ENCODE results near the gene CAB39.
A peak's percentile ranks its signal among the peaks of the same experiment; 100 is the strongest.
"Not testable (repeated sequence)": the region's sequence is repeated elsewhere in the genome, so short reads cannot be mapped to it uniquely, and the experiment has no call there.

The CAB39 gene

DNA sequence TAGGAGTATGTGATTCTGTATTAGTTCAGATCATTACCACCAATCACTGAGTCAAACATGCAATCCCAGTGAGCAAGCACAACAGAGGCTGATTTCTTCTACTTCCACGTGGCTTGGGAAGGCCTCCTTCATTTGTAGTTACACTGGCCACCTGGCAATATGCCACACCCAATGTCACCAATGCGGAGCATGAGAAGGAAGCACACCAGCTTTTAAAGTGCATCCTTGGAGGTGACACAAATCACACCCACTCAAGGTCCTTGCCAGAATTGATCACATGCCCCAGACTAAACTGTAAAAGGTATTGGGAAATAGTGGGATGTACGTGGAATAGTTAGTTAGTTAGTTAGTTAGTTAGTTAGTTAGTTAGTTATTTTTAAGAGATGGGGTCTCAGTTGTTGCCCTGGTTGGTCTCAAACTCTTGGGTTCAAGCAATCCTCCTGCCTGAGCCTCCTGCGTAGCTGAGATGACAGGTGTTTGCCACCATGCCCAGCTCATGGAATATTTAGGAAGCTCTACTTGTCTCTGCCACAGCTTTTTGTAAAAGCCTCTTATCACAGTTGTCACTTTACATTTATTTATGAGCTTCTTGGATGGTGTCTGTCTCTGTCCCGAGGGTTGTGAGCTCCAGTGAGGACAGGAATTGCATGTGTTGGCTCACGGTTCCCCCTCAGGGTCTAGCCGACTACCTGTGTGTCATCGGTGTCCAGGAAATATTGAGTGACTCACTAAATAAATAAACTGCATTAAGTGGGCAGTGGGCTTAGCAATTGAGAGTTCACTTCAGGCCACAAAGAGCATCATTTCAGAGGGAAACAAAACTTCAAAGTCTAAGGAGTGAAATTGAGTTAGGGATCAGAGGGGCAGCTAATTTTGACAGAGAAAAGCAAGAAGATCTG is 28.1 kb upstream of the CAB39 start:
- DNase-seq: no peak

DNA sequence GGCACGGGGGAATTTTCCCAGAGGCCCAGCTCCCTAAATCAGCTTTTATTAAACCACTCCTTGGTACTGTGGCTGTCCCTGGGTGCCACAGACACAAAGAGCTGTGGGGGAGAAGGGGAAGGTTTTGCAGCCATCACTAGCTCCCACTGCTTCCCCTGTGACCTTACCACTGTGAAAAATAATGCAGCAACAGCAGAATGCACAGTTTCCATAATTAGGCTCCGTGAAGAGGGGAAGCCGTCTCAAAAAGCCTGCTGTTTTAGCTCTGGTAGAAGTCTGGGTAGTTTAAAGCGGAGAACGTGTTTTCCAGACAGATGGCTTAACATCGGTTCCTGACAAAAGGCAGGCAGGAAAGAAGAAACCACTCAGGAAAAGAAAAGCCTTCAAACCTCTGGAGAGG is 27.5 kb upstream of the CAB39 start:
- DNase-seq: no peak

DNA sequence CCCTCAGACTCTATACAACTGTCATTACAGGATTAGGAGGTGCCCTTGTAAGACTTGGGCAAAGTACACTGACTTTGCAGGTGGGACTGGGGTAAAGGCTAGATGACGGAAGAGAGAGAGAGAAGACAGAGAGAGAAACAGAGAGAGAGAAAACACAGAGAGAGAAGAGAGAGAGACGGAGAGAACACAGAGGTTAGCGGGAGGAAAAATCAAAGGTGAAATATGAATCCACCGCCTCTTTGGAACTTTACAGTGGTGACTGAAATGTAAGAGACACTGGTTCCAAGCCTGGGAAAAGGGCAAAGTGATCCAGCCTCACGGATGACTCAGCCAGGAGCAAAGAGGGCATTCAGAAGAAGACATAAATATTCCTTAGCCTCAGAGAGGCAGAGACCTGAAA is 25.1 kb upstream of the CAB39 start:
- peak in 1 of 2 experiments; percentile 12 for DNase-seq

DNA sequence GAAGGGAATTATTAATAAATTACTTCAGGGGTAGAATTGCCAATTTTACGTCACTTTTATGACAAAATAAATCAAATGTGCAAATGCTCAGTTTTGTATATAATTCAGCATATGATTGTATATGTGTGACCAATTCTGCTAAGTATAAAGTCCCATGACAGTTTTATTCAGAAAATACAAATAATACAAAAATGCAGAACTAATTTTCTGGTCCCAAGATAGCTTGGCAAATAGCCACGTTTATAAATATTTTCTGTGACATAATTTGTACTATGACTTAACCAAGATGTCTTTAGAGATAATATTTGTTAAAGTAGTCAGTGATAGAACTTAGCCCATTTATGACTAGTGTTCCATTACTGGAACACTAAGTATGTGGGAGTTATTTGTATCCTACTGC is 24.2 kb upstream of the CAB39 start:
- DNase-seq: no peak

DNA sequence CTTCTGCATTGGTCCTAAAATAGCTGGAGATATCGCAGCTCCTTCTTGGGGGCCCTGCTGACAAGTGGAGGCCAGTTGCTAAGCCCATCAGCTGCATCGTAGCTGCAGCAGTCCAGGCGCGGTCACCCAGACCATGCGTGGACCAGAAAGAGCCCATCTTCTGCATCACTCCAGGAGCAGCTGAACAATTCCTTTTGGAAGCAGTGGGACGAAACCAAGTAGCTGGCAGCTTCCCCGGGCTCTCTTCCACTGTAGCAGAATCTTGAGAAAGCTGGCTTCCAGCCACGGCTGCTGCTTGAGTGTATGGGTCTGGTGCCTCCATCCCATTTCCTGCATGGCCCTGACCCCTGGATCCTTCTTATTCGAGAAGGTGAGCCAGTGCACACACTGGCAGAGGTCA is 22.2 kb upstream of the CAB39 start:
- no peak for DNase-seq

DNA sequence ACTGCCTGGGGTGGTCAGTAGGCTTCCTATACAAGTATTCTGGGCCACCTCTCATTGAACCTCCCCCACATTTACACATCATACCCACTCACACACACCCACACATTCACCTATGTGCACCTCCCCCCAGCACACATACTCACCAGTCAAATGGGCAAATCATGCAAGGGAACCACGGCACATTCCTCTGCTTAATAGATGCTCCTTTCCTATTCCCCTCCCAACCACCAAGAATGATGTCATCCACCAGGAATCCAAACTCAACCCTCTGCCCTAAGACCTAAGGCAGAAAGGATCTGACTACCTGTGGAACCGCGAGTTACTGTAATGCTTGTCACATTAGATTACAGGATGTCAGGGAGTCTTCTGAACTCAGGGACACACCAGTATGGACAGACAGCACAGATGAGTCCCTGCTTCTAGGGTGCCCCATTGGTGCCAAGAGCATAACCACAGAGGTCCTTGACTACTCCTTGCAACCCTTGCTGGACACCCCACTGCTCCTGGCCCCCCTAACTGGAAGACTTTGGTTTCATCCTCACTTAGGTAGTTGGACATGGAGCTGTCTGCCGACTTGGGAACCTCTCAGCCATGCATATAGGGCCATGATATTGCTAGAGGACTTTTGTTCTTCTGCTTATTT is 21.5 kb upstream of the CAB39 start:
- DNase-seq: no peak

DNA sequence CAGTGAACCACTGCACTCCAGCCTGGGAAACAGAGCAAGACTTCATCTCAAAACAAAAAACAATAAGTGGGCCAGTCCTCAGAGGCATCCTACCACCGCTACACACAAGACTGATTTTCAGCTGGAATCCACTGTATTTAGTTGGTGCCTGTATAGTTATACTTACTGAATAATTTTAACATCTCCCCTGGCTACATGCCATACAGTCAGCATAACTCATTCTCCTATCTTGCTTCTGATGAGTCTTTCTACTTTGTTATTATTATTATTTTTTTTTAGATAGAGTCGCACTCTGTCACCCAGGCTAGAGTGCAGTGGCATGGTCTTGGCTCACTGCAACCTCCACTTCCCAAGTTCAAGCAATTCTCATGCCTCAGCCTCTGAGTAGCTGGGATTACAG is 19.9 kb upstream of the CAB39 start:
- no peak for DNase-seq

DNA sequence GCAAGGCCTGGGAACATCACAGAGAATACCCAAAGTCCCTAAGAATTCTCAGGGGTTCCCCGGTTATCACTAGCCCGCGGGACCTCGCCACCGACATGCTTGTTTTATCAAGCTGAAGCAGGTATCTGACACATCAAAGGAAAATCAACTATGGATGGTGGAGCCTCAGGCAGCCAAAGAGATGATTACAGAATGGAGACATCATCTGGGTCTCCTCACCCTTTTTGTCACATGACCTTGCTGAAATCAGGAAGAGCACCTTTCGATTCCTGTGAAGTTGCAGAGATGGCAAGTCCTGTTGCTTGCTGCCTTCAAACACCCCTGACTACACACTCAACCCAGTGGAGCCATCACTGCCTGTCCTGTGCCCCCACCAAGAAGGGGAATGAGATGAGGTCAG is 19.2 kb upstream of the CAB39 start:
- no peak for DNase-seq

DNA sequence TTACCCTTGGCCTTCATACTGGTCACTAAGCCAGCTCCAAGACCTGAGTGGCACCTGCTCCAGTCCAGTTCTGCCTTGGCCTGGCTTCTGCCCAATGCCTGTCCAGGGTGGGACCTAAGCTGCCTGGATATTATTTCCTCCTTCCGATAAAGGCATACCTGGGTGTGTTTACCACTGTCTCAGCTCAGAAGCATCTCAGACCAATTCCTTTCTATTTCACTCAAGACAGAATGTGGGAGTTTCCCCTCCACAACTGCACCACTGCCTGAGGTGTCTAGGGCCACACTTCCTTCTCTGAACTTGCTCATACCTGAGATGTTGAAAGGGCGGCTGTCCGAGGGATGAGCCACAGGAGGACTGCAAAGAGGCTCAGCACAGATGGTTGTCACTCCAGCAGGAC is 18.4 kb upstream of the CAB39 start:
- no peak for DNase-seq

DNA sequence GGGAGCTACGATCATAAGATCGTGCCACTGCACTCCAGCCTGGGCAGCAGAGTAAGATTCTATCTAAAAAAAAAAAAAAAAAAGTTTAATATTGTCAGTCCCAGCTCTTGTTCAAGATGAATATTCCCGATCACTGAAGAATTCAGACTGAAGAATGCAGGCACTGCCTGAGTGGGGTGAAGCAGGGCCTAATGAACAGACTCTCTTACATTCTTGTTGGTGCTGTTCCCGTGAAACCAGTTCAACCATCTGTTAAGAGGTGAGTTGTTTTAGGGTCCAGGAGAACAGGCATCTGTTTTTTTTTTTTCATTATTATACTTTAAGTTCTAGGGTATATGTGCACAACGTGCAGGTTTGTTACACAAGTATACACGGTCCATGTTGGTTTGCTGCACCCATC is 17.1 kb upstream of the CAB39 start:
- no peak for DNase-seq

DNA sequence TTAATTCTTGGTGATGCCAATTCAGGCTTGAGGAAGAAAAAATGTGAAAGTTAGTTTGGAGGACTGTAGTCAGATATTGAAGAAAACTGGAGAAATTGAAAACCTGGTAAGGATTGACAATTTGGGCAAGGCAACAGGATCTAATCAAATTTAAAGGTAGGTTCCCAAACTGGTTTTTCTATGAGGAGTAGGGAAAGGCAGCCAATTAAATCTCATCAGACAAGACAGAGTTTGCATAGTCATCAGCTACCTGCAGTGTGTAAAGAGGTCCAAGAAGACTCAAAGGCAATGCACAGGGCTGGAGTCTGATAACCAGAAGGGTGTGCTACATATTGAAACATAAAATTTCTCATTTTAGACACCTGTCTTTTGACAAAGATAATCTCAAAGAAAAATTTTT is 16.0 kb upstream of the CAB39 start:
- no peak for DNase-seq

DNA sequence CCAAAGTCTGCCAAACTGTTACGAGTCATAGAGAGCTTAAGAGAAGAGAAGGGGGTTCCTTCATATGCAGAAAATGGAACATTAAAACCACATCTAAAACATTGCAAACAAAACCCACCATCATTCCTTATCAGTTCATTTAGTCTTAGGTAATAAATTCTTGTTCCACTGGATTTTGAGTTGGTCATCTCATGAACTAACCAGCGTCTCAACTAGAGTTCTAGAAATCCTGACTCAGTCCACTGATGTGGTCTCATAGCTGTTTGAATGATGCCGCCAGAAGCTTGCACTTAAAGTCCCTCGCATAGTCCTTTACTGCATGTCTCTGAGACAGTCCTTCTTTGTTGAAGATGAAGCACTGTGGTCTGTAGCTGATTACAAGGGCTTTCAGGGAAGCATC is 15.0 kb upstream of the CAB39 start:
- no peak for DNase-seq

DNA sequence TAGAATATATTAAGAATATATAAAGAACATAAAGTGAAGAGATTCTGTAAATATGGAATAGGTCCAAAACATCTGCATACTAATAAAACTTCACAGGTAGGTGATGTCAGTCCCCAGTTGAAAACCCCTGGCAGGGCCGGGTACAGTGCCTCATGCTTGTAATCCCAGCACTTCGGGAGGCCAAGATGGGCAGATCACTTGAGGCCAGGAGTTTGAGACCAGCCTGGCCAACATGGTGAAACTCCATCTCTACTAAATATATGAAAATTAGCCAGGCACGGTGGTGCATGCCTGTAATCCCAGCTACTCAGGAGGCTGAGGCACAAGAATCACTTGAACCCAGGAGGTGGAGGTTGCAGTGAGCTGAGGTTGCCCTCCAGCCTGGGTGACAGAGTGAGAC is 13.9 kb upstream of the CAB39 start:
- not testable (repeated sequence) for DNase-seq

DNA sequence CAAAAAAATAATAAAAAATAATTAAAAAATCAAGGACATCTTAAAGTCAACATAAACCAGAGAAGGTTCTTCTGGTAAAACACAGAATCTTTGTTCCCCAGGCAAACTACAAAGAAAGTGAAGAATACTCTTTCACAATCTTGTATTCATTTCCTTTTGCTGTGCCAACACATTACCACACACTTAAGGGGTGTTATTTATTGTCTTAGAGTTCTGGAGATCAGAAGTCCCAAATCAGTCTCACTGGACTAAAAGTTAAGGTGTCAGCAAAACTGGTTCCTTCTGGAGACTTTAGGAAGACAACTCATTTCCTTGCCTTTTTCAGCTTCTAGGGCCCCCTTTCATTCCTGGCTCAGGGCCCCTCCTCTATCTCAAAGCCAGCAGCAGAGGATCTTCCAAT is 12.2 kb upstream of the CAB39 start:
- no peak for DNase-seq

DNA sequence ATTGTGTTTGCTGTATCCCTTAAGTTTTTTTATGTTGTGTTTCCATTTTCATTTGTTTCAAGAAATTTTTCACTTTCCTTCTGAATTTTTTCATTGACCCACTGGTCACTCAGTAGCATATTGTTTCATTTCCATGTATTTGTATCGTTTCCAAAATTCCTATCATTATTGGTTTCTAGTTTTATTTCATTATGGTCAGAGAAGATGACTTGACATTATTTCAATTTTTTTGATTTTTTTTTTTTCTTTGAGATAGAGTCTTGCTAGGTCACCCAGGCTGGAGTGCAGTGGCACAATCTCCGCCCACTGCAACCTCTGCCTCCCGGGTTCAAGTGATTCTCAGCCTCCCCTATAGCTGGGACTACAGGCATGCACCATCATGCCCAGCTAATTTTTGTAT is 11.3 kb upstream of the CAB39 start:
- no peak for DNase-seq

DNA sequence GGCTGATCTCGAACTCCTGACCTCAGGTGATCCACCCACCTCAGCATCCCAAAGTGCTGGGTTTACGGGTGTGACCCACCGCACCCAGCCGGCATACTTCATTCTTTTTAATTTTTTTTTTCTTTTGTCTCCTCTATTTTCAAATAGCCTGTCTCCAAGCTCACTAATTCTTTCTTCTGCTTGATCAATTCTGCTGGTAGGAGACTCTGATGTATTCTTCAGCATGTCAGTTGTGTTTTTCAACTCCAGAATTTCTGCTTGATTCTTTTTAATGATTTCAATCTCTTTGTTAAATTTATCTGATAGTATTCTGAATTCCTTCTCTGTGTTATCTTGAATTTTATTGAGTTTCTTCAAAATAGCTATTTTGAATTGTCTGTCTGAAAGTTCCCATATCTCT is 10.2 kb upstream of the CAB39 start:
- not testable (repeated sequence) for DNase-seq

DNA sequence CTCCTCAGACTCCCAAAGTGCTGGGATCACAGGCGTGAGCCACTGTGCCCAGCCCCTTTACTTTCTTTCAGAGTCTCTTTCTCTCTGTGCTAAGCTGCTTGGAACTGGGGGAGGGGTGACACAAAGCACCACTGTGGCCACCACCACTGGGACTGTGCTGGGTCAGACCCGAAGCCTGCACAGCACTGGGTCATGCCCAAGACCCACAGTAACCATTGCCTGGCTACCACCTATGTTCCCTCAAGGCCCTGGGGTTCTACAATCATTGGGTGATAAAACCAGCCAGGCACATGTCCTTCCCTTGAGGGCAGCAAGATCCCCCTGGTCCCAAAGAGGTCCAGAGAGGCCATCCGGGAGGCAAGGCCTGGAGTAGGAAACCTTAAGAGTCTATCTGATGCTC is 9.1 kb upstream of the CAB39 start:
- no peak for DNase-seq

DNA sequence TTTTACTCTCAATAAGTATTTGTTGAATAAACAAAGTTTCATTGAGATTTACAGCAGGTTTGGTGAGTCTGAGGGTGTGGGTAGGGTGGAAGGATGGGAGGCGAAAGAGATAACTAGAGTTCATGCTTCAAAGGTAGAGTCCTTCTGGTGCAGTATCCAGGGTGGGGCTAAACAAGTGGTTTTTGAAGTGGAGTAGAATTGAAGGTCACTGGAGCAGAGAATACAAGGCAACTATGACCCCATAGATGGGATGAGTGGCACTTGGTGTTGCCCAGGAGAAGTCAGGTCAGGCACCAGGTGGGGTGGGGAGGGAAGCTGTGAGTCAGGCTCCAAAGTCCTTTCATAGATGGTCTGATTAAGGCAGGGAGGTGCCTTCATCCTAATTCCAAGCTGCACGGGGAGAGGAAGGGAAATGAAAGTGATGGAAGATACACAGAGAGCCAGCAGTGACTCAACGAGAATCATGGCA is 6.6 kb upstream of the CAB39 start:
- no peak for DNase-seq

DNA sequence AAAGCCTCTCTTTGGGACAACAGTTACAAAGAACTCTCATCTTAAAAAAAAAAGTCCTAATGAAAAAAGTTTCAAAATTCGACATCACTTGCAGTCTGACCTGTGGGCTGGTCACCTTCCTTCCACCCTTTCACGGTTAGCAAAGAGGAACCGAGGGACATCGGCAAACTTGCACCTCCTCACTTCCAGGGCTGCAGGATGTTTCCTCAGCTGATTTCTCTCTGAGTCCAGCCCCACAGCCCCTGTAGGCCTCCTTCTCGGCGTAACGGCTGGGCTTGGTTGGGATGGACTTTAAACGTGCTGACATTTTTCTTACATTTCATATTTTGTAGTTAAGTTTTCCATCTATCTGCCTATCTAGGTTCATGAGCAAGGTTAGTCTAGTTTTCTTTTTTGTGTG is 5.7 kb upstream of the CAB39 start:
- no peak for DNase-seq

DNA sequence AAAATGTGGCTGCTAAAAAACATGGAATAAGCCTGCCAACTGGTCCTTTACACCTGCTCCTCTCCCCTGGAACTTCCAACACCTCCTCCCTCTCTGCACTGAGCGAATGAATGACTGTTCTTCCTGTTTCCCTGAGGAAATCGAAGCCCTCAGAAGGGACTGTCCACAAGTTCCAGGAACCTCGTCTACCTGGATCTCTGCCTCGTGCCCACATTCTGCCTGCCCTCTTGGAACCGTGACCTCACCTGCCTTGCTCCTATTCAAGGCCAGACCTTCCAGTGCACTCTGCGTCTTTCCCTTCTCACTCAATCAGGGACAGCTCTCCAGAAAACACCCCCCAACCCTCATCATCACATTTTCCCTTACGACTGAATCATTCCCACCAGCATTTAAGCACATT is 4.4 kb upstream of the CAB39 start:
- DNase-seq: no peak

DNA sequence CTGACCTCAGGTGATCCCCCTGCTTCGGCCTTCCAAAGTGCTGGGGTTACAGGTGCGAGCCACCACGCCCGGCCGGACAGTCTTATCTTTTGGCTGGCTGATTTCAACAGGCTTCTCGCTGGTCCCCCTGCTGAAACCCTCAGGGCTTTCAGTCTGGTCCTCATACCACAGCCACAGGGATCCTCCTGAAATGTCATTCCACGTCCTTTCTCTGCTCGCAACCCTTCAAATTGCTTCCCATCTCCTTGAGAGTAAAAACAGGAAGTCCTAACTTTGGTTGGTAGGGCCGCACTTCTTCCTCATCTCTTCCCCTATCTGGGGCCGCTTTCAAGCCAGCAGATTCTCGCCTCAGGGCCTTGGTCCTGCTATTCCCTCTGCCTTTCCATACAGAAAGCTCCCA is 1.4 kb upstream of the CAB39 start:
- DNase-seq: no peak

DNA sequence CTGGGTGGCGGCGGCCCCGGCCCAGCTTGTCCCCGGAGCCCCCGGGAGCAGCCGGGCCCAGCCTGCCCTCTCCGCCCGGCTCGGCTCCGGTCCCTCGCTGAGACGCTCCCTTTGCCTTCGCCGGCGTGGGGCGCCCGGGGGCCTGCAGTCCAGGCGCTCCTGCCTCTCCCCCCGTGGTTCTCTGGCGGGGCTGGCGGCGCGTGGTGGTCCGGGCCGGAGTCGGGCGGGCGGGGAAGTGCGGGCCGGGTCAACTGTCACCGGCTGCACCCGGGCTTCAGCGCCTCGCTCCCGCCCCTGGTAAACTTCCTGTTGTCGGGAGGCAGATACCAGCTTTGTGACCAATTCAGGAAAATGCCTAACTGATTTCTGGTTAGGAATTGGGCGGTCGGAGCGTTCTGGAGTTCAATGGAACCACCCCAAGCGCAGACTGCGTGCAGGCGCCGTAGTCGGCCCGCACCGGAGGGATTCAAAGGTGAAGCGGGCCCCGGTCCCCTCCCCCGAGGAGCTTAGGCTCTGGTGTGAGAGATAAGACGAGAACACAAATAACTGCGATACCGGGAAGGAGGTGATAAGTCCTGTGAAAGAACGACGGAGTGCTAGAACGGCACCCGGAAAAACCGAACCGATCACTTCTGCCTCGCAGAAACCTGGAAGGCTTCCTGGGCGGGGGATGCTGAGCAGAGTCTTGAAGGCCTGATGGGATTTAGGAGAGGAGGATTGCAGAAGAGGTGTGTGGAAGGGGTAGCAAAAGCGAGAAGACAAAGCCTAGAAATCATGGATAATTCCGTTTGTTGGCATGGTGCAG is 891 bp downstream of the CAB39 start:
- DNase-seq: peak; percentile 19 to 65

DNA sequence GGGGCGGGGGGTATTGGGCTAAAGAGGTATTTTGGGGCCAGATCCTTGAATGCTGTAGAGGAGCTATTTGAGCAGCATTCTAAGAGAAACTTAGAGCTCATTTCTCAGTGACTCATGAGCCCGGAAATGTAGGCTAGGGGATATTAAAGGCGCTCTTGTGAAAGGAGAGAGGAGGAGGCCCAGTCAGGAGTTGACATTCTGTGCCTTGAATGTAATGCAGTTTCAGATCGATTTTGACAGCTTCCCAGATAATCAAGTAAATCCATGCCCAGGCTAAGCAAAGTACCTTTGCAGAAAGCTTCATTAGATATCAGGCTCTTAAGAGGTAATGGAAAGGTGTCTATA is 1.5 kb downstream of the CAB39 start:
- peak in 1 of 2 experiments; percentile 65 for DNase-seq

DNA sequence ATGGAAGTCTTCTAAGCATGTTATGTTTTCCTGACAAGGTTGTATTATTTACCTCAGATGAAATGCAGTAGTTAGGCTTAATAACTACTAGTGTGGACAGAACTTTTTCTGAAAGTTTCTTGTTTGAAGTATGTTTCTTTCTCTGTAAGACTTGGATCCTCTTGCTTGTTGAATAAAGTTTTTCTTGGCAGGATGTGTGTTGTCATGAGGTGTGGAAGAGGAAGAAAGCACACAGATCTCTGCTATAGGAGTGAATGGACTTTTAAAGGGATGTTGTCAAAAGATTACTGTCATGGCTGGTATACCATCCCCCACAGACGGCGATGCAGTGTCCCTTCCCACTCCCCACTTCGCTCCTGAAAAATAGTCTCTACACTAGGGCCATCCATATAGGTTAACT is 2.6 kb downstream of the CAB39 start:
- DNase-seq: no peak
